ENCODE results near the gene SCAP. TPM values are rescaled to one million over a fixed set of nuclear protein-coding genes. Genes with fewer than 3 reads are reported as not detected.

The SCAP gene
- total and polyA plus RNA-seq, 2 of the 4 experiments (the other 2 are of a cell fraction) = 25.3 to 34.6 TPM

DNA sequence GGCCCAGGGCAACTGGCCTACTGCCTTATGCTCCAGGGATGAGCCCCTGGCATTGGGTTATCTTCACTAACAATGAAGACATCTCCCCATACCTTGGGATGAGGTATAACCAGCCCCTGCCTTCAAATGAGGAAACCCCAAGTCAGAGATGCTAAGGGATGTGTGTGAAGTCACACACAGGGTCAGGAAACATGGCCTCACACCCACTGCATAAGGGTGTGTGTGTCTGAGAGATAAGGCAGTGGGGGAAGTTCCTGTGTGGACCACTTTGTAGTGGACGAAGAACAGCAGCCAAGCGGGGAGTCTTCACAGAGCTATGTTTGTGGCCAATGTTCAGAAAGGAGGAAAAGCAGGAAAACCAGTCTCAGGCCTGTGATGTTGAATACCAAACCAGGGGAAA is 27.3 kb upstream of the SCAP start:
- BruUV-seq (replicated peaks) = no TSS peak
- no peak overlapping the region for H2AK9ac ChIP-seq (replicated peaks; ENCODE audit: low read depth, low read length, poor library complexity)
- no peak overlapping the region for H4K8ac ChIP-seq (ENCODE audit: low read depth in 2 of 2, low read length in 2 of 2)
- no peak overlapping the region for H3K4me3 ChIP-seq (ENCODE audit: insufficient read depth, low read depth, low read length)
- no CpG with 5 or more reads among the region's 2 CpGs for WGBS, 2 experiments (ENCODE audit: extremely low coverage in 2 of 2, insufficient read length in 1 of 2)
- no peak overlapping the region for H2BK5ac ChIP-seq (ENCODE audit: low read depth, low read length, poor library complexity, severe bottlenecking)
- H2BK120ac ChIP-seq (ENCODE audit: low read depth, low read length) = no peak overlapping the region
- H3K4me1 ChIP-seq (ENCODE audit: control insufficient read depth, insufficient read depth, low read length) = no peaks in the 10 kb centered on the region
- CTCF ChIA-PET = no interaction called here
- H3K18ac ChIP-seq (ENCODE audit: low read depth, low read length) = no peak overlapping the region
- POLR2A ChIA-PET (ENCODE audit: unreplicated experiment) = no interaction called here
- H2AFZ ChIP-seq (replicated peaks; ENCODE audit: low read length, poor library complexity) = no peak overlapping the region
- no peak overlapping the region for H3K14ac ChIP-seq (replicated peaks; ENCODE audit: low read depth, low read length)
- TF ChIP-seq RFX5 (IDR thresholded peaks at IDR 0.05; ENCODE audit: low read depth, low read length) = no peak
- TF ChIP-seq MXI1 (IDR thresholded peaks at IDR 0.05; ENCODE audit: borderline replicate concordance, low read depth, low read length) = no peak
- TF ChIP-seq CHD1 (IDR thresholded peaks at IDR 0.05; ENCODE audit: low read depth, low read length) = no peak
- no peak for TF ChIP-seq BHLHE40 (IDR thresholded peaks at IDR 0.05; ENCODE audit: low read depth, low read length)
- no peak for TF ChIP-seq POLR2A (IDR thresholded peaks at IDR 0.05; ENCODE audit: low read depth, low read length)
- no peak for TF ChIP-seq NFE2L2 (IDR thresholded peaks at IDR 0.05; ENCODE audit: low read depth, low read length)
- TF ChIP-seq RAD21 (IDR thresholded peaks at IDR 0.05; ENCODE audit: low read length) = no peak
- no peak for TF ChIP-seq USF2 (IDR thresholded peaks at IDR 0.05; ENCODE audit: low read depth, low read length)
- no peak for TF ChIP-seq SMC3 (IDR thresholded peaks at IDR 0.05; ENCODE audit: low read depth, low read length)
- no peak for TF ChIP-seq MAZ (IDR thresholded peaks at IDR 0.05; ENCODE audit: borderline replicate concordance, low read depth, low read length)
- no peak for TF ChIP-seq CEBPB (IDR thresholded peaks at IDR 0.05; ENCODE audit: low read depth, low read length)
- H3K9me1 ChIP-seq (ENCODE audit: insufficient read depth, low read length) = no peaks in the 10 kb centered on the region; the same call in 1 of the 2 replicates
- H3K9ac ChIP-seq (ENCODE audit: low read depth, low read length) = no peak overlapping the region
- no peaks in the 10 kb centered on the region for H4K20me1 ChIP-seq (ENCODE audit: insufficient read depth, low read length)
- peaks cover 7 to 18% of the 10 kb centered on the region in 2 experiments for H3K79me1 ChIP-seq (ENCODE audit: low read depth in 1 of 2, low read length in 2 of 2)
- H3K23ac ChIP-seq (ENCODE audit: low read depth, low read length) = no peak overlapping the region
- H3K4me2 ChIP-seq (ENCODE audit: low read depth, low read length) = no peak overlapping the region
- no peaks in the 10 kb centered on the region for H3K27me3 ChIP-seq (ENCODE audit: control insufficient read depth, insufficient read depth, low read length)
- DNase-seq (no peak), ATAC-seq (ENCODE audit: low read depth) (no peak)
- no peaks in the 10 kb centered on the region for H3K9me3 ChIP-seq (ENCODE audit: control insufficient read depth, insufficient read depth, low read length)
- intact Hi-C loops (cut with micrococcal nuclease) = no loop called here
- no peak overlapping the region for H2BK20ac ChIP-seq (ENCODE audit: low read depth, low read length)
- no peak overlapping the region for H4K91ac ChIP-seq (ENCODE audit: insufficient read depth, low read depth, low read length)
- in situ Hi-C loops (cut with MboI; ENCODE audit: low sequenced_read_pairs) = no loop called here
- dilution Hi-C loops (cut with HindIII; ENCODE audit: low sequenced_read_pairs, unreplicated experiment) = no loop called here
- H3K36me3 ChIP-seq (ENCODE audit: control insufficient read depth, insufficient read depth, low read length) = peaks cover 42% of the 10 kb centered on the region
- no peak overlapping the region for H4K5ac ChIP-seq (ENCODE audit: low read depth, low read length)
- H3K27ac ChIP-seq (ENCODE audit: insufficient read depth, low read length) = no peak overlapping the region
- H2AK5ac ChIP-seq (ENCODE audit: low read depth, low read length) = no peak overlapping the region
- no peak overlapping the region for H3K4ac ChIP-seq (ENCODE audit: low read depth, low read length)
- H2BK15ac ChIP-seq (ENCODE audit: low read depth, low read length) = no peak overlapping the region
- no peak overlapping the region for H3K56ac ChIP-seq (ENCODE audit: extremely low read depth, insufficient read depth, low read length)

All from IMR-90 (cell line).